K562 (cell line): ENCODE results near the gene CREB3L2. TPM values are rescaled to one million over a fixed set of nuclear protein-coding genes. Genes with fewer than 3 reads are reported as not detected.

Experiments
- CHD7 ChIP-seq: fragments of 200-600 bp; sonication (generic); IDR thresholded peaks from one replicate; pipeline ENCODE4 v1.6.1; 2012; ENCODE audit warnings: mild to moderate bottlenecking, low read depth, low read length, inconsistent platforms
- FOXP1 ChIP-seq: sonication (generic); formaldehyde crosslinking; IDR thresholded peaks from 2 replicates; pipeline ENCODE4 v1.8.0; 2022; ENCODE audit warnings: mild to moderate bottlenecking, missing genetic modification reagents
- HLTF ChIP-seq: fragments of 450-650 bp; IDR thresholded peaks from 2 replicates; pipeline ENCODE4 v1.6.1; 2016
- JUN ChIP-seq, 2 experiments: sonication (generic) in 1 of 2; formaldehyde crosslinking in 1 of 2; IDR thresholded peaks; 2 replicates each; pipeline versions ENCODE4 v1.6.1 to v1.8.0; 2012 to 2022; ENCODE audit warnings: borderline replicate concordance in 2 of 2, mild to moderate bottlenecking in 2 of 2, improper control_type of control experiment in 1 of 2, low read depth in 1 of 2, low read length in 1 of 2, missing genetic modification reagents in 1 of 2
- NR2F6 ChIP-seq: fragments of 450-650 bp; formaldehyde crosslinking; IDR thresholded peaks from 2 replicates; pipeline ENCODE4 v1.4.0; 2020; ENCODE audit warnings: mild to moderate bottlenecking
- PPARD ChIP-seq: fragments of 250-450 bp; sonication (Bioruptor Pico); IDR thresholded peaks from 2 replicates; pipeline ENCODE4 v1.8.0; 2022; ENCODE audit warnings: inconsistent platforms, mild to moderate bottlenecking, moderate library complexity
- RHOXF2B ChIP-seq: fragments of 250-450 bp; sonication (Bioruptor Pico); conservative IDR thresholded peaks from 2 replicates; pipeline ENCODE4 v1.5.1; 2021
- ZC3H4 ChIP-seq: sonication (generic); formaldehyde crosslinking; IDR thresholded peaks from 2 replicates; pipeline ENCODE4 v1.9.0; 2021; ENCODE audit warnings: missing genetic modification reagents, borderline replicate concordance
- polyA plus RNA-seq, 8 experiments: library from polyadenylated mRNA; depleted of rRNA in 4 of 8; stranded (reverse) in 5 of 8; unstranded in 3 of 8; fragments of >200 nt; fragmentation: Nextera tagmentation in 2 of 8; fragmentation: Illumina TruSeq in 1 of 8; extraction: Ambion mirVana in 2 of 8; extraction: Trizol in 1 of 8; gene quantifications; 2 replicates each; pipeline versions ENCODE4 v1.2.1 to v1.2.3, GENCODE V29; 2011 to 2014; ENCODE audit warnings: inconsistent platforms in 1 of 8, missing spikeins in 1 of 8
- total RNA-seq, 7 experiments: library from RNA; depleted of rRNA in 6 of 7; stranded (reverse); fragments of >200 nt in 6 of 7; fragmentation: Illumina TruSeq in 2 of 7; extraction: Trizol in 2 of 7; gene quantifications; 2 replicates each; pipeline versions ENCODE4 v1.2.1 to v1.2.3, GENCODE V29; 2011 to 2021; ENCODE audit warnings: low replicate concordance in 1 of 7

Gene CREB3L2
- total and polyA plus RNA-seq, 9 of the 15 experiments (the other 6 are each of a cell fraction or from before 2014, with no cell fraction given), result 7.1 to 45.6 (median 15.8) TPM

GRCh38 chr7:137951700-137952425 is 50.0 kb downstream of the CREB3L2 start (continued):
- TF ChIP-seq CHD7 (no peak), PPARD (CRISPR knock-in tag) (no peak), FOXP1 (CRISPR knock-in tag) (0 out of 2 replicates have a peak, but pooled peaks have one; percentile 46), JUN (IDR thresholded peaks at IDR 0.05; ENCODE audit: borderline replicate concordance, low read depth, low read length) (no peak), JUN (CRISPR knock-in tag; IDR thresholded peaks at IDR 0.05; ENCODE audit: borderline replicate concordance) (peak; percentile 61; the same call in 1 of the 2 replicates), RHOXF2B (CRISPR knock-in tag) (no peak), NR2F6 (CRISPR knock-in tag) (no peak), ZC3H4 (CRISPR knock-in tag) (no peak), HLTF (no peak)
